Caco-2 (cell line): ENCODE results near the gene ZNF438. TPM values are rescaled to one million over a fixed set of nuclear protein-coding genes. Genes with fewer than 3 reads are reported as not detected.
"Not testable (repeated sequence)": the region's sequence is repeated elsewhere in the genome, so short reads cannot be mapped to it uniquely, and the experiment has no call there.

ENCODE experiments used
- BruUV-seq: library from RNA; stranded (reverse); fragments of 400-500 nt; replicated peaks from 2 replicates; lab custom pipeline; 2021; lab: Mats Ljungman, UMichigan
- CTCF ChIA-PET: fragments of 300-600 bp; sonication (Branson Sonifier 250); formaldehyde crosslinking; loops from one replicate; lab custom pipeline; 2022; ENCODE audit warnings: antibody characterized with exemption; lab: Charles Lee
- POLR2A ChIA-PET: fragments of 300-600 bp; sonication (Branson Sonifier 250); formaldehyde crosslinking; loops from one replicate; lab custom pipeline; 2022; ENCODE audit warnings: antibody characterized with exemption; lab: Charles Lee
- DNase-seq, 2 experiments: peaks; one replicate each; pipeline versions ENCODE4 v3.0.0 to v3.0.0-alpha.2; 2020 to 2022
- H3K27me3 ChIP-seq: replicated peaks from 2 replicates; pipeline ENCODE4 v1.6.0; 2011; ENCODE audit warnings: low read length; ENCODE audit not compliant: control insufficient read depth, insufficient read depth
- H3K36me3 ChIP-seq: 2 replicates; pipeline ENCODE4 v1.5.1; 2011; ENCODE audit warnings: low read length; ENCODE audit not compliant: control insufficient read depth, insufficient read depth
- H3K4me1 ChIP-seq: fragments of 250-450 bp; sonication (Bioruptor Pico); 2 replicates; pipeline ENCODE4 v1.5.1; 2020; ENCODE audit warnings: mild to moderate bottlenecking
- H3K4me3 ChIP-seq: 2 replicates; pipeline ENCODE4 v1.5.1; 2011; ENCODE audit warnings: low read depth, mild to moderate bottlenecking, control low read depth, low read length
- H3K9me3 ChIP-seq: fragments of 250-450 bp; sonication (Bioruptor Pico); 2 replicates; pipeline ENCODE4 v1.5.1; 2020; ENCODE audit warnings: mild to moderate bottlenecking, moderate library complexity
- H3K27ac Mint-ChIP-seq: one replicate; pipeline ENCODE4 v1.8.0; 2022; ENCODE audit warnings: mixed read lengths; ENCODE audit not compliant: unreplicated experiment
- H3K27me3 Mint-ChIP-seq: one replicate; pipeline ENCODE4 v1.8.0; 2022; ENCODE audit warnings: mixed read lengths; ENCODE audit not compliant: insufficient read depth, unreplicated experiment
- H3K36me3 Mint-ChIP-seq: one replicate; pipeline ENCODE4 v1.8.0; 2022; ENCODE audit warnings: mild to moderate bottlenecking, mixed read lengths; ENCODE audit not compliant: insufficient read depth, unreplicated experiment
- H3K4me1 Mint-ChIP-seq: one replicate; pipeline ENCODE4 v1.8.0; 2022; ENCODE audit warnings: low read depth, mixed read lengths; ENCODE audit not compliant: unreplicated experiment
- H3K4me3 Mint-ChIP-seq: one replicate; pipeline ENCODE4 v1.8.0; 2022; ENCODE audit warnings: mild to moderate bottlenecking, moderate library complexity, mixed read lengths; ENCODE audit not compliant: unreplicated experiment
- H3K9me3 Mint-ChIP-seq: one replicate; pipeline ENCODE4 v1.8.0; 2022; ENCODE audit warnings: mixed read lengths; ENCODE audit not compliant: unreplicated experiment
- CTCF ChIP-seq, 2 experiments: fragments of 200-600 bp in 1 of 2; IDR thresholded peaks; 1 replicate in 1 of 2; 2 replicates in 1 of 2; pipeline versions ENCODE4 v1.5.1 to v1.8.0; 2011 to 2022; ENCODE audit warnings: antibody characterized with exemption in 1 of 2, control low read depth in 1 of 2, inconsistent platforms in 1 of 2, low read depth in 1 of 2, low read length in 1 of 2, mild to moderate bottlenecking in 1 of 2, moderate library complexity in 1 of 2; ENCODE audit not compliant: insufficient read depth in 1 of 2, severe bottlenecking in 1 of 2, unreplicated experiment in 1 of 2
- intact Hi-C: fragments of 100-400 bp; cut with micrococcal nuclease; formaldehyde crosslinking; loops from one replicate; pipeline ENCODE4 v1.10.0; 2022; ENCODE audit not compliant: unreplicated experiment
- total RNA-seq: library from RNA; stranded (reverse); gene quantifications from 2 replicates; pipeline ENCODE4 v1.2.3, GENCODE V29; 2022

ZNF438 gene
- total RNA-seq, 1 experiment from 2014 or later, result 1.00 TPM

DNA sequence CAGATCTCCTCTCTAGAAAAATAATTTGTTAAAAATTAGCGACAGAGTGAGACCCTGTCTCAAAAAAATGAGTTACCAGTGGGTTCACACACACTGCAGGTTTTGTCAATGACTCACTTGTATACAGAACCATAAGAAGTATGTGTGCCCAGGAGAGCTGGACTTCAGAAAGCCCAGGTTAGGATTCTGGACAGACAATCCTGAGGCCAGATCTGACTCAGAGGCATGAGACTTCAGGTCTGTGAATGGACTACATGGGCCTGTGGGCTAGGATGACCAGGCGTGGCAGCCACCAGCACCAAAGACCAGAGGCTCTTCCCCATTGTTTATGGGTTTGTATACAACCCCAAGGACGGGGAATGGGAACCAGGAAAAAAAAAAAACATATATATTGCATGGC, 9.3 kb upstream of the ZNF438 start:
- Histone ChIP-seq H3K9me3 (no peaks in the 10 kb centered on the region), H3K4me1 (no peaks in the 10 kb centered on the region), H3K4me3 (no peak overlapping the region), H3K36me3 (no peaks in the 10 kb centered on the region), H3K27me3 (no peaks in the 10 kb centered on the region)
- H3K27ac Mint-ChIP-seq, result no peak overlapping the region
- BruUV-seq, result no TSS peak
- no peak for DNase-seq
- no peaks in the 10 kb centered on the region for H3K4me1 Mint-ChIP-seq
- H3K9me3 Mint-ChIP-seq, result no peaks in the 10 kb centered on the region
- ChIA-PET POLR2A (no interaction called here), CTCF (interaction anchor here (0.7 kb wide), 2 partner anchors 95 to 370 kb away, joined by 3 to 4 read pairs; no protein-coding TSS in a partner anchor)
- intact Hi-C loops, result no loop called here
- no peaks in the 10 kb centered on the region for H3K36me3 Mint-ChIP-seq
- H3K27me3 Mint-ChIP-seq, result peaks cover 17% of the 10 kb centered on the region
- TF ChIP-seq CTCF (IDR thresholded peaks at IDR 0.05; ENCODE audit: insufficient read depth in 1 of 2, low read depth in 1 of 2, low read length in 1 of 2, severe bottlenecking in 1 of 2, unreplicated experiment in 1 of 2), result no peak
- no peak overlapping the region for H3K4me3 Mint-ChIP-seq

DNA sequence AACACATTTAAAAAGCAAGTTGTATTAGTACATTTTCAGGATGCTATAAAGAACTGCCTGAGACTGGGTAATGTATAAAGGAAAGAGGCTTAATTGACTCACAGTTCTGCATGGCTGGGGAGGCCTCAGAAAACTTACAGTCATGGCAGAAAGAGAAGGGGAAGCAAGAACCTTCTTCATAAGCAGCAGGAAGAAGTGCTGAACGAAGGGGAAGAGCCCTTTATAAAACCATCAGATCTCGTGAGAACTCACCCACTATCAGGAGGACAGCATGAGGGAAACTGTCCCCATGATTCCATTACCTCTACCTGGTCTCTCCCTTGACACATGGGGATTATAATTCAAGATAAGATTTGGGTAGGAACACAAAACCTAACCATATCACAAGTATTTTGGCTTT, 7.3 kb upstream of the ZNF438 start:
- POLR2A ChIA-PET, H3K27me3 Mint-ChIP-seq, H3K4me3 Mint-ChIP-seq, H3K4me1 Mint-ChIP-seq, H3K4me3 ChIP-seq, BruUV-seq, H3K36me3 ChIP-seq, H3K9me3 ChIP-seq, H3K27me3 ChIP-seq, CTCF ChIA-PET, H3K36me3 Mint-ChIP-seq, H3K4me1 ChIP-seq, H3K27ac Mint-ChIP-seq, DNase-seq, H3K9me3 Mint-ChIP-seq: not testable (repeated sequence)
- intact Hi-C loops, result loop anchor here (10.0 kb wide), 1 partner anchor 254 kb away; no protein-coding TSS in a partner anchor

- Mint-ChIP-seq H3K36me3 (no peaks in the 10 kb centered on the region), H3K4me3 (no peak overlapping the region), H3K27me3 (peaks cover 9% of the 10 kb centered on the region), H3K4me1 (no peaks in the 10 kb centered on the region), H3K27ac (no peak overlapping the region), H3K9me3 (no peaks in the 10 kb centered on the region)
- ChIA-PET CTCF (no interaction called here), POLR2A (no interaction called here)
- H3K36me3 ChIP-seq, result no peaks in the 10 kb centered on the region
- H3K4me3 ChIP-seq, result no peak overlapping the region
- H3K4me1 ChIP-seq, result no peaks in the 10 kb centered on the region
- H3K27me3 ChIP-seq, result no peaks in the 10 kb centered on the region
- intact Hi-C loops, result loop anchor here (10.0 kb wide), 1 partner anchor 253 kb away; no protein-coding TSS in a partner anchor
- DNase-seq, result no peak
- no peaks in the 10 kb centered on the region for H3K9me3 ChIP-seq
- BruUV-seq, result no TSS peak
- no peak for TF ChIP-seq CTCF (IDR thresholded peaks at IDR 0.05; ENCODE audit: insufficient read depth in 1 of 2, low read depth in 1 of 2, low read length in 1 of 2, severe bottlenecking in 1 of 2, unreplicated experiment in 1 of 2)
Measured at GRCh38 chr10:31037749-31038148, 6.1 kb upstream of the ZNF438 start.

GRCh38 chr10:31036209-31036608, 4.5 kb upstream of the ZNF438 start:
- no peaks in the 10 kb centered on the region for H3K9me3 Mint-ChIP-seq
- intact Hi-C loops, result loop anchor here (10.0 kb wide), 1 partner anchor 251 kb away; no protein-coding TSS in a partner anchor
- CTCF ChIA-PET, result no interaction called here
- peaks cover 8% of the 10 kb centered on the region for H3K36me3 Mint-ChIP-seq
- no peaks in the 10 kb centered on the region for H3K27me3 ChIP-seq
- H3K9me3 ChIP-seq, result no peaks in the 10 kb centered on the region
- peaks cover 3% of the 10 kb centered on the region for H3K27me3 Mint-ChIP-seq
- no peak overlapping the region for H3K4me3 Mint-ChIP-seq
- H3K36me3 ChIP-seq, result no peaks in the 10 kb centered on the region
- TF ChIP-seq CTCF (IDR thresholded peaks at IDR 0.05; ENCODE audit: insufficient read depth in 1 of 2, low read depth in 1 of 2, low read length in 1 of 2, severe bottlenecking in 1 of 2, unreplicated experiment in 1 of 2), result no peak
- no TSS peak for BruUV-seq
- no peak for DNase-seq
- POLR2A ChIA-PET, result no interaction called here
- no peak overlapping the region for H3K4me3 ChIP-seq
- H3K27ac Mint-ChIP-seq, result no peak overlapping the region
- H3K4me1 ChIP-seq, result no peaks in the 10 kb centered on the region
- H3K4me1 Mint-ChIP-seq, result no peaks in the 10 kb centered on the region
